Measurements from ENCODE around the gene LRP1B.

DNA sequence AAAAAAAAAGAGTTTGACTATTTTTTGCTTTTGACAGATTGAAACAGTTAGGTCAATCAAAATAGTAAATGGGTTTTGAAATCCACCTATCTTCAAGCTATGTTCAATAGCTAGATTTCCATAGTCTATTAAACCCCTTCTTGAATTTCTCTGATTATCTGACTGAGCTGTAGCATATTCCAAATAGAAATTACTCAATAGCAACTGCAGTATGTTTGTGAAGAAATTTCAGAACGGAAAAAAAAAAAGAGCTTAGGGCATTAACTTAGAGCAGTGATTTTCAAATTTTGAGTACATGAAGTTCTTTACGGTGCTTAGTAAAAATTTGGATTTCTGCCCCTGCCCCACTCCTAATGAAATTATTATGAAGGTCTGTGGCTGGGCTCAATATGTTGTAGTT lies 432.3 kb downstream of the LRP1B start:
- no peak for TF ChIP-seq ZNF274 (IDR thresholded peaks at IDR 0.05; ENCODE audit: low read depth, low read length)
- TF ChIP-seq YY1 (IDR thresholded peaks at IDR 0.05; ENCODE audit: insufficient read depth, insufficient read length) = no peak
- TF ChIP-seq SUZ12 (IDR thresholded peaks at IDR 0.05; ENCODE audit: extremely low read depth, insufficient read depth, insufficient read length) = no peak

All from NT2/D1 (cell line).